Prostate gland (tissue), 2 donors: ENCODE measurements around the gene BTBD7. TPM values are rescaled to one million over a fixed set of nuclear protein-coding genes. Genes with fewer than 3 reads are reported as not detected.

Source experiments
- DNase-seq: peaks from one replicate; pipeline ENCODE4 v3.0.0-alpha.2; 2019; ENCODE audit warnings: low spot score
- H3K27ac ChIP-seq, 2 donors: fragments of 200-600 bp; sonication (generic); 2 replicates each; pipeline ENCODE4 v1.5.1; 2017 to 2019
- H3K27me3 ChIP-seq: fragments of 200-600 bp; sonication (generic); replicated peaks from 2 replicates; pipeline ENCODE4 v1.5.1; 2019; ENCODE audit not compliant: insufficient read depth
- H3K36me3 ChIP-seq, 2 donors: fragments of 200-600 bp; sonication (generic); 1 replicate in 1 of 2; 2 replicates in 1 of 2; pipeline versions ENCODE4 v1.5.1 to v1.8.1; 2017 to 2019
- H3K4me1 ChIP-seq: fragments of 200-600 bp; sonication (generic); replicated peaks from 2 replicates; pipeline ENCODE4 v1.5.1; 2019
- H3K4me3 ChIP-seq, 2 donors: fragments of 200-600 bp; sonication (generic); 2 replicates each; pipeline ENCODE4 v1.5.1; 2017 to 2019
- H3K9me3 ChIP-seq: fragments of 200-600 bp; sonication (generic); 2 replicates; pipeline ENCODE4 v1.5.1; 2017
- CTCF ChIP-seq, 4 experiments: fragments of 200-600 bp in 2 of 4; fragments of 450-650 bp in 2 of 4; sonication (generic) in 2 of 4; IDR thresholded peaks; 1 replicate in 3 of 4; 2 replicates in 1 of 4; pipeline ENCODE4 v1.5.1; 2016 to 2019; ENCODE audit warnings: antibody characterized with exemption in 4 of 4, mild to moderate bottlenecking in 2 of 4, moderate library complexity in 2 of 4
- POLR2A ChIP-seq: fragments of 450-650 bp; IDR thresholded peaks from one replicate; pipeline ENCODE4 v1.6.1; 2016; ENCODE audit warnings: antibody characterized with exemption, mild to moderate bottlenecking
- POLR2AphosphoS5 ChIP-seq: sonication (generic); formaldehyde crosslinking; IDR thresholded peaks from one replicate; pipeline ENCODE4 v1.6.1; 2017; ENCODE audit warnings: antibody characterized with exemption
- WGBS: methylation state at CpG from one replicate; pipeline ENCODE4 v1.1.5; 2018; 5-methylcytosine and 5-hydroxymethylcytosine counted together
- intact Hi-C: fragments of 100-400 bp; cut with DNase I; formaldehyde crosslinking; loops from one replicate; pipeline ENCODE4 v1.14.2; 2022
- total RNA-seq, 2 donors: library from RNA; depleted of rRNA; stranded (reverse); fragments of >200 nt; gene quantifications; one replicate each; pipeline ENCODE4 v1.1.0, GENCODE V29; 2016

Gene BTBD7
- total RNA-seq, 2 donors from 2014 or later, result 23.8 to 25.8 TPM

GRCh38 chr14:93230539-93230938, 102.3 kb downstream of the BTBD7 start:
- no peak for TF ChIP-seq POLR2AphosphoS5
- no peaks in the 10 kb centered on the region for H3K9me3 ChIP-seq
- DNase-seq, result no peak
- intact Hi-C loops, result no loop called here
- no peak overlapping the region for H3K27ac ChIP-seq
- H3K4me1 ChIP-seq, result no peaks in the 10 kb centered on the region
- peaks cover 0 to 7% of the 10 kb centered on the region in 2 donors for H3K36me3 ChIP-seq
- H3K4me3 ChIP-seq, result no peak overlapping the region
- WGBS, result 92% methylated on average over 16 of the region's 16 CpGs
- H3K27me3 ChIP-seq, result no peaks in the 10 kb centered on the region

- TF ChIP-seq CTCF (IDR thresholded peaks at IDR 0.05) (no peak), POLR2AphosphoS5 (no peak), POLR2A (no peak)
- Histone ChIP-seq H3K4me1 (no peaks in the 10 kb centered on the region), H3K27ac (no peak overlapping the region), H3K9me3 (no peaks in the 10 kb centered on the region), H3K4me3 (no peak overlapping the region), H3K36me3 (peaks cover 0 to 7% of the 10 kb centered on the region in 2 donors), H3K27me3 (no peaks in the 10 kb centered on the region)
- no peak for DNase-seq
- intact Hi-C loops, result no loop called here
- 94% methylated on average over 8 of the region's 8 CpGs for whole genome bisulfite sequencing
Measured at GRCh38 chr14:93228550-93228949, 104.3 kb downstream of the BTBD7 start.

- intact Hi-C loops, result no loop called here
- WGBS, result 95% methylated on average over 27 of the region's 27 CpGs
- Histone ChIP-seq H3K36me3 (peaks cover 0 to 7% of the 10 kb centered on the region in 2 donors), H3K9me3 (no peaks in the 10 kb centered on the region), H3K27ac (no peak overlapping the region), H3K4me3 (no peak overlapping the region), H3K4me1 (no peaks in the 10 kb centered on the region), H3K27me3 (no peaks in the 10 kb centered on the region)
- TF ChIP-seq POLR2AphosphoS5 (no peak), CTCF (IDR thresholded peaks at IDR 0.05) (no peak), POLR2A (no peak)
- no peak for DNase-seq
Measured at GRCh38 chr14:93223565-93223964, 109.3 kb downstream of the BTBD7 start.

GRCh38 chr14:93220509-93220908, 112.3 kb downstream of the BTBD7 start:
- H3K9me3 ChIP-seq, result no peaks in the 10 kb centered on the region
- H3K36me3 ChIP-seq, result no peaks in the 10 kb centered on the region
- intact Hi-C loops, result no loop called here
- TF ChIP-seq POLR2AphosphoS5, result no peak
- TF ChIP-seq CTCF (IDR thresholded peaks at IDR 0.05), result no peak
- no peak for TF ChIP-seq POLR2A
- no peaks in the 10 kb centered on the region for H3K4me1 ChIP-seq
- H3K27me3 ChIP-seq, result no peaks in the 10 kb centered on the region
- H3K27ac ChIP-seq, result no peak overlapping the region
- DNase-seq, result no peak
- H3K4me3 ChIP-seq, result no peak overlapping the region

GRCh38 chr14:93219103-93219726, 113.6 kb downstream of the BTBD7 start:
- intact Hi-C loops, result no loop called here
- H3K36me3 ChIP-seq, result no peaks in the 10 kb centered on the region
- H3K27me3 ChIP-seq, result no peaks in the 10 kb centered on the region
- WGBS, result 40% methylated on average over 3 of the region's 3 CpGs
- no peak overlapping the region for H3K4me3 ChIP-seq
- H3K9me3 ChIP-seq, result no peaks in the 10 kb centered on the region
- TF ChIP-seq POLR2A (no peak), CTCF (IDR thresholded peaks at IDR 0.05) (peak in 3 of 4 experiments; percentile 25 to 49 (median 46))
- no peaks in the 10 kb centered on the region for H3K4me1 ChIP-seq
- H3K27ac ChIP-seq, result no peak overlapping the region
- DNase-seq, result peak; percentile 65
